WTC11 (cell line): ENCODE data around the gene ROPN1L. TPM values are rescaled to one million over a fixed set of nuclear protein-coding genes. Genes with fewer than 3 reads are reported as not detected.

Source experiments
- AFF4 ChIP-seq: sonication (generic); formaldehyde crosslinking; IDR thresholded peaks from 2 replicates; pipeline ENCODE4 v1.8.1; 2023; ENCODE audit warnings: mild to moderate bottlenecking, missing genetic modification reagents, borderline replicate concordance
- CREB1 ChIP-seq: sonication (generic); formaldehyde crosslinking; IDR thresholded peaks from 2 replicates; pipeline ENCODE4 v1.8.0; 2023; ENCODE audit warnings: mild to moderate bottlenecking, missing genetic modification reagents
- CREM ChIP-seq: sonication (generic); formaldehyde crosslinking; IDR thresholded peaks from 2 replicates; pipeline ENCODE4 v1.8.1; 2022; ENCODE audit warnings: mild to moderate bottlenecking, missing genetic modification reagents, moderate library complexity
- CTCF ChIP-seq: fragments of 200-600 bp; IDR thresholded peaks from 2 replicates; pipeline ENCODE4 v1.8.0; 2022; ENCODE audit warnings: antibody characterized with exemption
- ELF4 ChIP-seq: sonication (generic); formaldehyde crosslinking; IDR thresholded peaks from 2 replicates; pipeline ENCODE4 v1.8.1; 2022; ENCODE audit warnings: low read depth, mild to moderate bottlenecking, moderate library complexity, missing genetic modification reagents
- ERG ChIP-seq: fragments of 250-450 bp; sonication (Bioruptor Pico); IDR thresholded peaks from 2 replicates; pipeline ENCODE4 v1.8.0; 2021; ENCODE audit warnings: mild to moderate bottlenecking
- ETV6 ChIP-seq: sonication (generic); formaldehyde crosslinking; IDR thresholded peaks from 2 replicates; pipeline ENCODE4 v1.8.1; 2022; ENCODE audit warnings: mild to moderate bottlenecking, missing genetic modification reagents
- GABPB1 ChIP-seq: sonication (generic); formaldehyde crosslinking; IDR thresholded peaks from 2 replicates; pipeline ENCODE4 v1.8.1; 2023; ENCODE audit warnings: mild to moderate bottlenecking, missing genetic modification reagents
- IRF2 ChIP-seq: sonication (generic); formaldehyde crosslinking; IDR thresholded peaks from 2 replicates; pipeline ENCODE4 v1.8.0; 2022; ENCODE audit warnings: low read depth, missing genetic modification reagents, borderline replicate concordance
- JUN ChIP-seq: sonication (generic); formaldehyde crosslinking; IDR thresholded peaks from 2 replicates; pipeline ENCODE4 v1.8.0; 2023; ENCODE audit warnings: mild to moderate bottlenecking, missing genetic modification reagents
- MAX ChIP-seq: sonication (generic); formaldehyde crosslinking; IDR thresholded peaks from 2 replicates; pipeline ENCODE4 v1.8.0; 2022; ENCODE audit warnings: mild to moderate bottlenecking, missing genetic modification reagents
- NFATC4 ChIP-seq: fragments of 250-450 bp; sonication (Bioruptor Pico); IDR thresholded peaks from 2 replicates; pipeline ENCODE4 v1.9.0; 2021; ENCODE audit warnings: mild to moderate bottlenecking
- NFE2L1 ChIP-seq: sonication (generic); formaldehyde crosslinking; IDR thresholded peaks from 2 replicates; pipeline ENCODE4 v1.8.1; 2023; ENCODE audit warnings: missing genetic modification reagents
- NFYB ChIP-seq: sonication (generic); formaldehyde crosslinking; conservative IDR thresholded peaks from 2 replicates; pipeline ENCODE4 v1.8.0; 2022; ENCODE audit warnings: low read depth, missing genetic modification reagents
- NR2C2 ChIP-seq: sonication (generic); formaldehyde crosslinking; IDR thresholded peaks from 2 replicates; pipeline ENCODE4 v1.8.0; 2022; ENCODE audit warnings: mild to moderate bottlenecking, missing genetic modification reagents
- RORB ChIP-seq: fragments of 250-450 bp; sonication (Bioruptor Pico); IDR thresholded peaks from 2 replicates; pipeline ENCODE4 v1.9.0; 2021; ENCODE audit warnings: mild to moderate bottlenecking
- SMAD3 ChIP-seq: sonication (generic); formaldehyde crosslinking; IDR thresholded peaks from 2 replicates; pipeline ENCODE4 v1.8.0; 2022; ENCODE audit warnings: missing genetic modification reagents, mild to moderate bottlenecking, borderline replicate concordance
- TCF7 ChIP-seq: sonication (generic); formaldehyde crosslinking; IDR thresholded peaks from 2 replicates; pipeline ENCODE4 v1.8.0; 2022; ENCODE audit warnings: mild to moderate bottlenecking, low read depth, missing genetic modification reagents, moderate library complexity
- TEAD4 ChIP-seq: sonication (generic); formaldehyde crosslinking; IDR thresholded peaks from 2 replicates; pipeline ENCODE4 v1.8.0; 2022; ENCODE audit warnings: mild to moderate bottlenecking, missing genetic modification reagents
- TP53 ChIP-seq: sonication (generic); formaldehyde crosslinking; IDR thresholded peaks from 2 replicates; pipeline ENCODE4 v1.8.1; 2023; ENCODE audit warnings: mild to moderate bottlenecking, missing genetic modification reagents
- ZBTB21 ChIP-seq: sonication (generic); formaldehyde crosslinking; IDR thresholded peaks from 2 replicates; pipeline ENCODE4 v1.8.1; 2023; ENCODE audit warnings: mild to moderate bottlenecking, missing genetic modification reagents, borderline replicate concordance
- ZMAT4 ChIP-seq: fragments of 250-450 bp; sonication (Bioruptor Pico); IDR thresholded peaks from 2 replicates; pipeline ENCODE4 v1.9.0; 2021; ENCODE audit warnings: mild to moderate bottlenecking
- ZNF138 ChIP-seq: sonication (generic); formaldehyde crosslinking; conservative IDR thresholded peaks from 2 replicates; pipeline ENCODE4 v1.8.1; 2022; ENCODE audit warnings: mild to moderate bottlenecking, moderate library complexity, missing genetic modification reagents
- ZNF232 ChIP-seq: sonication (generic); formaldehyde crosslinking; IDR thresholded peaks from 2 replicates; pipeline ENCODE4 v1.8.0; 2022; ENCODE audit warnings: mild to moderate bottlenecking, missing genetic modification reagents
- ZNF263 ChIP-seq: sonication (generic); formaldehyde crosslinking; IDR thresholded peaks from 2 replicates; pipeline ENCODE4 v1.8.1; 2022; ENCODE audit warnings: low read depth, mild to moderate bottlenecking, moderate library complexity, missing genetic modification reagents
- total RNA-seq: library from RNA; stranded (reverse); gene quantifications from 3 replicates; pipeline ENCODE4 v1.2.3, GENCODE V29; 2021
- TF ChIP-seq, protein P1 (sequence below): fragments of 250-450 bp; sonication (Bioruptor Pico); IDR thresholded peaks from 2 replicates; pipeline ENCODE4 v1.9.0; 2021; ENCODE audit warnings: mild to moderate bottlenecking
- TF ChIP-seq, protein P2 (sequence below): sonication (generic); formaldehyde crosslinking; IDR thresholded peaks from 2 replicates; pipeline ENCODE4 v1.8.0; 2023; ENCODE audit warnings: missing genetic modification reagents
- TF ChIP-seq, protein P3 (sequence below): sonication (generic); formaldehyde crosslinking; IDR thresholded peaks from 2 replicates; pipeline ENCODE4 v1.8.1; 2023; ENCODE audit warnings: mild to moderate bottlenecking, missing genetic modification reagents, moderate library complexity

ROPN1L gene
- total RNA-seq, 1 experiment from 2014 or later: not detected

GRCh38 chr5:10441083-10441991, at the start of gene ROPN1L (continued):
- no peak for TF ChIP-seq ZMAT4 (CRISPR knock-in tag)
- TF ChIP-seq NFYB: no peak
- no peak for TF ChIP-seq CREM
- TF ChIP-seq AFF4 (CRISPR knock-in tag): no peak
- TF ChIP-seq JUN (CRISPR knock-in tag): no peak
- 0 out of 2 replicates have a peak, but pooled peaks have one; percentile 47 for TF ChIP-seq CREB1 (CRISPR knock-in tag)
- peak; percentile 51; the same call in 1 of the 2 replicates for TF ChIP-seq ETV6 (CRISPR knock-in tag)
- TF ChIP-seq MAX (CRISPR knock-in tag): peak; percentile 69; the same call in 1 of the 2 replicates
- TF ChIP-seq NFE2L1 (CRISPR knock-in tag): peak; percentile 48; the same call in 1 of the 2 replicates
- TF ChIP-seq TEAD4 (CRISPR knock-in tag): no peak
- TF ChIP-seq NR2C2 (CRISPR knock-in tag): no peak
- no peak for TF ChIP-seq SMAD3 (CRISPR knock-in tag)
- TF ChIP-seq ELF4 (CRISPR knock-in tag): no peak
- TF ChIP-seq RORB: no peak
- no peak for TF ChIP-seq NFATC4 (CRISPR knock-in tag)
- no peak for TF ChIP-seq TCF7 (CRISPR knock-in tag)
- no peak for TF ChIP-seq GABPB1 (CRISPR knock-in tag)
- TF ChIP-seq, protein P1, sequence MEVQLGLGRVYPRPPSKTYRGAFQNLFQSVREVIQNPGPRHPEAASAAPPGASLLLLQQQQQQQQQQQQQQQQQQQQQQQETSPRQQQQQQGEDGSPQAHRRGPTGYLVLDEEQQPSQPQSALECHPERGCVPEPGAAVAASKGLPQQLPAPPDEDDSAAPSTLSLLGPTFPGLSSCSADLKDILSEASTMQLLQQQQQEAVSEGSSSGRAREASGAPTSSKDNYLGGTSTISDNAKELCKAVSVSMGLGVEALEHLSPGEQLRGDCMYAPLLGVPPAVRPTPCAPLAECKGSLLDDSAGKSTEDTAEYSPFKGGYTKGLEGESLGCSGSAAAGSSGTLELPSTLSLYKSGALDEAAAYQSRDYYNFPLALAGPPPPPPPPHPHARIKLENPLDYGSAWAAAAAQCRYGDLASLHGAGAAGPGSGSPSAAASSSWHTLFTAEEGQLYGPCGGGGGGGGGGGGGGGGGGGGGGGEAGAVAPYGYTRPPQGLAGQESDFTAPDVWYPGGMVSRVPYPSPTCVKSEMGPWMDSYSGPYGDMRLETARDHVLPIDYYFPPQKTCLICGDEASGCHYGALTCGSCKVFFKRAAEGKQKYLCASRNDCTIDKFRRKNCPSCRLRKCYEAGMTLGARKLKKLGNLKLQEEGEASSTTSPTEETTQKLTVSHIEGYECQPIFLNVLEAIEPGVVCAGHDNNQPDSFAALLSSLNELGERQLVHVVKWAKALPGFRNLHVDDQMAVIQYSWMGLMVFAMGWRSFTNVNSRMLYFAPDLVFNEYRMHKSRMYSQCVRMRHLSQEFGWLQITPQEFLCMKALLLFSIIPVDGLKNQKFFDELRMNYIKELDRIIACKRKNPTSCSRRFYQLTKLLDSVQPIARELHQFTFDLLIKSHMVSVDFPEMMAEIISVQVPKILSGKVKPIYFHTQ (CRISPR knock-in tag): no peak
- no peak for TF ChIP-seq TP53 (CRISPR knock-in tag)
- no peak for TF ChIP-seq ERG
- TF ChIP-seq, protein P2, sequence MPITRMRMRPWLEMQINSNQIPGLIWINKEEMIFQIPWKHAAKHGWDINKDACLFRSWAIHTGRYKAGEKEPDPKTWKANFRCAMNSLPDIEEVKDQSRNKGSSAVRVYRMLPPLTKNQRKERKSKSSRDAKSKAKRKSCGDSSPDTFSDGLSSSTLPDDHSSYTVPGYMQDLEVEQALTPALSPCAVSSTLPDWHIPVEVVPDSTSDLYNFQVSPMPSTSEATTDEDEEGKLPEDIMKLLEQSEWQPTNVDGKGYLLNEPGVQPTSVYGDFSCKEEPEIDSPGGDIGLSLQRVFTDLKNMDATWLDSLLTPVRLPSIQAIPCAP (CRISPR knock-in tag): no peak
- no peak for TF ChIP-seq ZNF263 (CRISPR knock-in tag)
- TF ChIP-seq IRF2 (CRISPR knock-in tag): no peak
- TF ChIP-seq ZNF232 (CRISPR knock-in tag): no peak
- no peak for TF ChIP-seq CTCF
- TF ChIP-seq, protein P3, sequence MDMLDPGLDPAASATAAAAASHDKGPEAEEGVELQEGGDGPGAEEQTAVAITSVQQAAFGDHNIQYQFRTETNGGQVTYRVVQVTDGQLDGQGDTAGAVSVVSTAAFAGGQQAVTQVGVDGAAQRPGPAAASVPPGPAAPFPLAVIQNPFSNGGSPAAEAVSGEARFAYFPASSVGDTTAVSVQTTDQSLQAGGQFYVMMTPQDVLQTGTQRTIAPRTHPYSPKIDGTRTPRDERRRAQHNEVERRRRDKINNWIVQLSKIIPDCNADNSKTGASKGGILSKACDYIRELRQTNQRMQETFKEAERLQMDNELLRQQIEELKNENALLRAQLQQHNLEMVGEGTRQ (CRISPR knock-in tag): no peak
- no peak for TF ChIP-seq ZNF138 (CRISPR knock-in tag)
- TF ChIP-seq ZBTB21 (CRISPR knock-in tag): no peak
